ENCODE results near the gene VNN1. TPM values are rescaled to one million over a fixed set of nuclear protein-coding genes. Genes with fewer than 3 reads are reported as not detected.

VNN1 gene
- total and polyA plus RNA-seq, 2 donors = 0.33 to 2.2 TPM

DNA sequence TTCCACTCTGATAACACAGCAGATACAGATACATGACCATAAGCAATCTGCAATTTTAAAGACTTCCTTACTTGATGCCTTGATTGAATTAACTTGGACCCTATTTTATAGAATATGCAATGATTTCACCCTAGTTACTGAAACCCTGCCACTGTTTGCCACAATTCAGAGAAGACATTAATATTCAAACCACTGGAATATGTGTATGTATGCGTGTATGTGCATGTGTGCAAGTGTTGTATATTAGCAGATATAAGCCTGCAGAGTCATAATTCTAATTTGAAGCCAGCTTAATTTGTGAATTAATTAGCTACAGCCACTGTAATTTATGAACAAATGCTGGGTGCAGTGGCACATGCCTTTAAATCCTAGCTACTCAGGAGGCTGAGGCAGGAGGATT lies 34.6 kb upstream of the VNN1 start:
- WGBS = 97% methylated on average over 1 of the region's 1 CpG
- no peaks in the 10 kb centered on the region for H3K27me3 ChIP-seq (ENCODE audit: control insufficient read depth in 2 of 2, insufficient read depth in 1 of 2, low read length in 1 of 2)
- no peaks in the 10 kb centered on the region for H3K4me1 ChIP-seq (ENCODE audit: control insufficient read depth in 2 of 2, insufficient read depth in 2 of 2, low read length in 2 of 2)
- no peak for DNase-seq (ENCODE audit: low read depth in 6 of 9, low spot score in 9 of 9)
- H3K9me3 ChIP-seq (ENCODE audit: control insufficient read depth in 2 of 2, insufficient read depth in 1 of 2, low read length in 1 of 2) = no peaks in the 10 kb centered on the region
- H3K36me3 ChIP-seq (ENCODE audit: control insufficient read depth in 2 of 2, insufficient read depth in 2 of 2, low read length in 1 of 2) = no peaks in the 10 kb centered on the region
- H3K4me3 ChIP-seq (ENCODE audit: low read length in 2 of 2) = no peak overlapping the region
- H3K27ac ChIP-seq (ENCODE audit: low read depth in 1 of 2, low read length in 1 of 2) = no peak overlapping the region

DNA sequence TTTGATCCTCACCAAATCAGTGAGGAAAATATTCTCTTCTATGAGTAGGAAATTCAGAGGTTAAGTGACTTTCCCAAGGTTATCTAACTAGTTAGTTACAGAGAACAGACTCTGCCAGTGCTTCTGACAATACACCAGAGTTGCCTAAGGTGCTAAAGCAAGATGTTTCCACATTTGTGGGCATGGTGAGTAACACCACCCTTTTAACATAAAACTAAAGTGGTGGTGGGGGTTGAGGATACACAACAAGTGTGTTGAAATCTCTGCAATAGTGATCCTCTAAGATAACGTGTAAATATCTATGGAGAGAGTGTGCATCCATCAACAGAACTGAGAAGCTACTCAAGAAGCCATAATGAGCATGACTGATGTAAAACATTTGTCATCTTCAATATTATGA lies 32.2 kb upstream of the VNN1 start:
- no peaks in the 10 kb centered on the region for H3K9me3 ChIP-seq (ENCODE audit: control insufficient read depth in 2 of 2, insufficient read depth in 1 of 2, low read length in 1 of 2)
- H3K4me1 ChIP-seq (ENCODE audit: control insufficient read depth in 2 of 2, insufficient read depth in 2 of 2, low read length in 2 of 2) = no peaks in the 10 kb centered on the region
- 86% methylated on average over 1 of the region's 1 CpG for WGBS
- no peak overlapping the region for H3K27ac ChIP-seq (ENCODE audit: low read depth in 1 of 2, low read length in 1 of 2)
- no peaks in the 10 kb centered on the region for H3K27me3 ChIP-seq (ENCODE audit: control insufficient read depth in 2 of 2, insufficient read depth in 1 of 2, low read length in 1 of 2)
- no peaks in the 10 kb centered on the region for H3K36me3 ChIP-seq (ENCODE audit: control insufficient read depth in 2 of 2, insufficient read depth in 2 of 2, low read length in 1 of 2)
- DNase-seq (ENCODE audit: low read depth in 6 of 9, low spot score in 9 of 9) = no peak
- no peak overlapping the region for H3K4me3 ChIP-seq (ENCODE audit: low read length in 2 of 2)

DNA sequence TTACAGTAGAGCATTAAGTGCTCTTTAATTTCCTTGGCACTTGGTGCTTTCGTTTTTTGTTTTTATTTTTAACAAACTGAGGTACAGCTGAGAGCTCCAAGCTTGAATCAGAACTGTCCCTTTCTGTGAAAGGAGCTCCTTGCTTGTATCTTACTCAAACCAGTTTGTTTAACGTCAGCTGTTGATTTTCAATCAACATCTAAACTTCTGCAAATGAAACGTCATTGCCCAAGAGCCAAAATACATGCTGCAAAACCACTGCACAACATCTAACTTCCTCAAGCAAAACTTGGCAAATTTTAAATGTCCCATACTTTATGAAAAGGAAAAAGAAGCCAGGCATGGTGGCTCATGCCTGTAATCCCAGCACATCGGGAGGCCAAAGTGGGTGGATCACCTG lies 28.6 kb upstream of the VNN1 start:
- Histone ChIP-seq H3K4me1 (ENCODE audit: control insufficient read depth in 2 of 2, insufficient read depth in 2 of 2, low read length in 2 of 2) (no peaks in the 10 kb centered on the region), H3K36me3 (ENCODE audit: control insufficient read depth in 2 of 2, insufficient read depth in 2 of 2, low read length in 1 of 2) (no peaks in the 10 kb centered on the region), H3K27ac (ENCODE audit: low read depth in 1 of 2, low read length in 1 of 2) (no peak overlapping the region), H3K27me3 (ENCODE audit: control insufficient read depth in 2 of 2, insufficient read depth in 1 of 2, low read length in 1 of 2) (no peaks in the 10 kb centered on the region), H3K9me3 (ENCODE audit: control insufficient read depth in 2 of 2, insufficient read depth in 1 of 2, low read length in 1 of 2) (no peaks in the 10 kb centered on the region), H3K4me3 (ENCODE audit: low read length in 2 of 2) (no peak overlapping the region)
- DNase-seq (ENCODE audit: low read depth in 6 of 9, low spot score in 9 of 9) = no peak
- 64% methylated on average over 4 of the region's 4 CpGs for WGBS

DNA sequence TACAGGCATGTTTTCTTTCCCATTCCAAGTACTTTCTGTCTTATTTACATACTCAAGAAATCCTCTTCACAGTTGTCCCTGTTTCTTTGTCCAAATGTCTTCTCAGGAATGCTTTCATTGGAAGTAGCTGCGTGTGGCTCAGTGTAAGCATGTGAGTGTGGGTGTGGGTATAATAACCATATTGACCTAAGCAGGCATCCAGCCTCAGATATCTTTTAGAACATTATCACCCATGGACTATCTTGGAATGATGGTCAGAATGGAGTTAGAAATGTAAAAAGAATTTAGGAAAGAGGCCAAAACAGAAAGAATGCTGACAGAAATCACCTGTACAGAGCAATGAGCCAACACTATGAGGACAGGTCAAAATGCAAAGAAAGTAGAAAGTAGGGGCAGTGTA lies 27.4 kb upstream of the VNN1 start:
- DNase-seq (ENCODE audit: low read depth in 6 of 9, low spot score in 9 of 9) = no peak
- Histone ChIP-seq H3K27me3 (ENCODE audit: control insufficient read depth in 2 of 2, insufficient read depth in 1 of 2, low read length in 1 of 2) (no peaks in the 10 kb centered on the region), H3K4me1 (ENCODE audit: control insufficient read depth in 2 of 2, insufficient read depth in 2 of 2, low read length in 2 of 2) (no peaks in the 10 kb centered on the region), H3K36me3 (ENCODE audit: control insufficient read depth in 2 of 2, insufficient read depth in 2 of 2, low read length in 1 of 2) (no peaks in the 10 kb centered on the region), H3K4me3 (ENCODE audit: low read length in 2 of 2) (no peak overlapping the region), H3K9me3 (ENCODE audit: control insufficient read depth in 2 of 2, insufficient read depth in 1 of 2, low read length in 1 of 2) (no peaks in the 10 kb centered on the region), H3K27ac (ENCODE audit: low read depth in 1 of 2, low read length in 1 of 2) (no peak overlapping the region)
- WGBS = 93% methylated on average over 1 of the region's 1 CpG

DNA sequence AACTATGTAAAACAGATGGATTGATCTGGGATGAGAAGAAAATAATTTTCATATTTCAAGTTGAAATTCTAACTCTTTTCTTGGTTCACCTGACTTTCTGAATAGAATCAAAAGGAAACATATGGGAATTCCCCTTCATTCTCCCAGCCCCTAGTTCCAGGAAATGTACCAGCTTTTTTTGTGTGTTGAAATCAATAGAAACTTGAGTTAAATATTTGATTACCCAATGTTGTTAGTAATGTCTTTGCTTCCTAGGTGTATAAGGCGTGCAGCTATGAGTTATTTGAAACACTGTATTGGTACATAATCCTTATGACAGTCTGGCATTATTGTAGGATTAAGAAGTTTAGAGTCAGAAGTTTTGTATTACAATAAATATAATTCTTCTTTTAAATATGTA lies 22.4 kb upstream of the VNN1 start:
- no peaks in the 10 kb centered on the region for H3K4me1 ChIP-seq (ENCODE audit: control insufficient read depth in 2 of 2, insufficient read depth in 2 of 2, low read length in 2 of 2)
- DNase-seq (ENCODE audit: low read depth in 6 of 9, low spot score in 9 of 9) = no peak
- H3K27me3 ChIP-seq (ENCODE audit: control insufficient read depth in 2 of 2, insufficient read depth in 1 of 2, low read length in 1 of 2) = no peaks in the 10 kb centered on the region
- no peaks in the 10 kb centered on the region for H3K36me3 ChIP-seq (ENCODE audit: control insufficient read depth in 2 of 2, insufficient read depth in 2 of 2, low read length in 1 of 2)
- H3K27ac ChIP-seq (ENCODE audit: low read depth in 1 of 2, low read length in 1 of 2) = no peak overlapping the region
- no peaks in the 10 kb centered on the region for H3K9me3 ChIP-seq (ENCODE audit: control insufficient read depth in 2 of 2, insufficient read depth in 1 of 2, low read length in 1 of 2)
- H3K4me3 ChIP-seq (ENCODE audit: low read length in 2 of 2) = no peak overlapping the region
- WGBS = 88% methylated on average over 1 of the region's 1 CpG

DNA sequence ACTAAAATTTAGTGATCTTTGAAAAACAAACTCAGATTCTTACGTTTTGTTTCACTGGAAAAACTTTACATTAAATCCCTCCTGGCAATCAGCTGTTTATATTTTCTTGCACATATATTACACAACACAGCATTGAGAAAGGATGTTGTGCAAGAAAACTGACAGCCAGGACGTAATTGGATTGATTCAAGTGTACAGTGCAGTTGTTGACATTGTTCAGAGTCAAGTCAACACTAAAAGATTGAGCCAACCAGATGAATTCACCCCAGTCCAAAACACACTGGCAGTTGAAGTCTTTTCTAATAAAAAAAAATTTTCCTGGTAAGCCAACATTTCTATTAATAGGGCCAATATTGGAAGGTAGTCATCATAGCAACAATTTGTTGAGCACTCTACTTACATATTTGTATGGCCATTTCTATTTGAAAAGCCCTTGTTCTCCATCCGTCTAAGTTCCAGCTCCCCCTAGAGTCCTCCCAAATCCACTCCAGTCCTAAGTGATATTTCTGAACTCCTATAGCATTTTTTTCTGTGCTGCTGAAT lies 20.9 kb upstream of the VNN1 start:
- H3K27ac ChIP-seq (ENCODE audit: low read depth in 1 of 2, low read length in 1 of 2) = no peak overlapping the region
- no peak for DNase-seq (ENCODE audit: low read depth in 6 of 9, low spot score in 9 of 9)
- no peaks in the 10 kb centered on the region for H3K9me3 ChIP-seq (ENCODE audit: control insufficient read depth in 2 of 2, insufficient read depth in 1 of 2, low read length in 1 of 2)
- no peaks in the 10 kb centered on the region for H3K36me3 ChIP-seq (ENCODE audit: control insufficient read depth in 2 of 2, insufficient read depth in 2 of 2, low read length in 1 of 2)
- no peak overlapping the region for H3K4me3 ChIP-seq (ENCODE audit: low read length in 2 of 2)
- 70% methylated on average over 3 of the region's 3 CpGs for WGBS
- H3K4me1 ChIP-seq (ENCODE audit: control insufficient read depth in 2 of 2, insufficient read depth in 2 of 2, low read length in 2 of 2) = no peaks in the 10 kb centered on the region
- no peaks in the 10 kb centered on the region for H3K27me3 ChIP-seq (ENCODE audit: control insufficient read depth in 2 of 2, insufficient read depth in 1 of 2, low read length in 1 of 2)

DNA sequence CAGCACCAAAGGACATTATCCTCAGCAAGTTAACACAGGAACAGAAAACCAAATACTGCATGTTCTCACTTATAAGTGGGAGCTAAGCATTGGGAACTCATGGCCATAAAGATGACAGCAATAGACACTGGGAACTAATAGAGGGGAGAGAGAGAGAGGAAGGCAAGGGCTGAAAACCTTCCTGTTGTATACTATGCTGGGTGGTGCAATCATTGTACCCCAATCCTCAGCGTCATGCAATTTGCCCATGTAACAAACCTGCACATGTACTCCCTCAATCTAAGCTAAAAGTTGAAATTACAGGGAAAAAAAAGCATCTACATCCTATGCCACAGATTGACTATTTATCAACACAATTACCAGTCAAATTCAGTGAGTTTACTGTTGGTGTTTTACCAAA lies 20.0 kb upstream of the VNN1 start:
- no peaks in the 10 kb centered on the region for H3K4me1 ChIP-seq (ENCODE audit: control insufficient read depth in 2 of 2, insufficient read depth in 2 of 2, low read length in 2 of 2)
- no peaks in the 10 kb centered on the region for H3K36me3 ChIP-seq (ENCODE audit: control insufficient read depth in 2 of 2, insufficient read depth in 2 of 2, low read length in 1 of 2)
- no peaks in the 10 kb centered on the region for H3K27me3 ChIP-seq (ENCODE audit: control insufficient read depth in 2 of 2, insufficient read depth in 1 of 2, low read length in 1 of 2)
- 92% methylated on average over 1 of the region's 1 CpG for WGBS
- no peak for DNase-seq (ENCODE audit: low read depth in 6 of 9, low spot score in 9 of 9)
- no peak overlapping the region for H3K4me3 ChIP-seq (ENCODE audit: low read length in 2 of 2)
- H3K27ac ChIP-seq (ENCODE audit: low read depth in 1 of 2, low read length in 1 of 2) = no peak overlapping the region
- no peaks in the 10 kb centered on the region for H3K9me3 ChIP-seq (ENCODE audit: control insufficient read depth in 2 of 2, insufficient read depth in 1 of 2, low read length in 1 of 2)

DNA sequence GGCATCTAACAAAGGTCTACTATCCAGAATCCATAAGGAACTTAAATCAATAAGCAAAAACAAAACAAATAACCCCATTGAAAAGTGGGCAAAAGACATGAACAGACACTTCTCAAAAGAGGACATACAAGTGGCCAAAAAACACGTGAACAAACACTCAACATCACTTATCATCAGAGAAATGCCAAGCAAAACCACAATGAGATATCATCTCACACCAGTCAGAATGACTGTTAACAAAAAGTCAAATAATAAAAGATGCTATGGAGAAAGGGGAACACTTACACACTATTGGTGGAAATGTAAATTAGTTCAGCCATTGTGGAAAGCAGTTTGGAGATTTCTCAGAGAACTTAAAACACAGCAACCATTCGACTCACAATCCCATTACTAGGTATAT lies 19.4 kb upstream of the VNN1 start:
- Histone ChIP-seq H3K4me3 (ENCODE audit: low read length in 2 of 2) (no peak overlapping the region), H3K4me1 (ENCODE audit: control insufficient read depth in 2 of 2, insufficient read depth in 2 of 2, low read length in 2 of 2) (no peaks in the 10 kb centered on the region), H3K27ac (ENCODE audit: low read depth in 1 of 2, low read length in 1 of 2) (no peak overlapping the region), H3K27me3 (ENCODE audit: control insufficient read depth in 2 of 2, insufficient read depth in 1 of 2, low read length in 1 of 2) (no peaks in the 10 kb centered on the region), H3K9me3 (ENCODE audit: control insufficient read depth in 2 of 2, insufficient read depth in 1 of 2, low read length in 1 of 2) (no peaks in the 10 kb centered on the region), H3K36me3 (ENCODE audit: control insufficient read depth in 2 of 2, insufficient read depth in 2 of 2, low read length in 1 of 2) (no peaks in the 10 kb centered on the region)
- DNase-seq (ENCODE audit: low read depth in 6 of 9, low spot score in 9 of 9) = no peak
- 62% methylated on average over 2 of the region's 2 CpGs for WGBS

DNA sequence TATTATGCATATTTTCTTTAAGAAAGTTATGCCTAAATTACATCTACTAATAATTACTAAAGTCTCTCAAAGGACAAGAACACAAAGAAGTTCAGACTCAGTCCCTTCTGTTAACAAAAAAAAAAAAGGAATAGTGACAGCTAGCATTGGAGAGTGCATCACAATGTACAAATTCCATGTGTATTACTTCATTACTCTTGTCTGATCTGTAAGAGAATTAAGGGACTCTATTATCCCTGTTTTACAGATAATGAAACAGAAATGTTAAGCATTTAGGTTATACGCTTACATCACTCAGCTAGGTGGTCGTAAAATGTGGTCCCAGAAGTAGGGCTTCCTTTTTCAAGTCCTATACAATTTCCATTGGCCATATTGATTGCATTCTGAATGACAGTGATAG lies 17.2 kb upstream of the VNN1 start:
- H3K36me3 ChIP-seq (ENCODE audit: control insufficient read depth in 2 of 2, insufficient read depth in 2 of 2, low read length in 1 of 2) = no peaks in the 10 kb centered on the region
- H3K4me1 ChIP-seq (ENCODE audit: control insufficient read depth in 2 of 2, insufficient read depth in 2 of 2, low read length in 2 of 2) = no peaks in the 10 kb centered on the region
- H3K27ac ChIP-seq (ENCODE audit: low read depth in 1 of 2, low read length in 1 of 2) = no peak overlapping the region
- no peaks in the 10 kb centered on the region for H3K27me3 ChIP-seq (ENCODE audit: control insufficient read depth in 2 of 2, insufficient read depth in 1 of 2, low read length in 1 of 2)
- H3K4me3 ChIP-seq (ENCODE audit: low read length in 2 of 2) = no peak overlapping the region
- no peaks in the 10 kb centered on the region for H3K9me3 ChIP-seq (ENCODE audit: control insufficient read depth in 2 of 2, insufficient read depth in 1 of 2, low read length in 1 of 2)
- 93% methylated on average over 2 of the region's 2 CpGs for WGBS
- DNase-seq (ENCODE audit: low read depth in 6 of 9, low spot score in 9 of 9) = no peak

DNA sequence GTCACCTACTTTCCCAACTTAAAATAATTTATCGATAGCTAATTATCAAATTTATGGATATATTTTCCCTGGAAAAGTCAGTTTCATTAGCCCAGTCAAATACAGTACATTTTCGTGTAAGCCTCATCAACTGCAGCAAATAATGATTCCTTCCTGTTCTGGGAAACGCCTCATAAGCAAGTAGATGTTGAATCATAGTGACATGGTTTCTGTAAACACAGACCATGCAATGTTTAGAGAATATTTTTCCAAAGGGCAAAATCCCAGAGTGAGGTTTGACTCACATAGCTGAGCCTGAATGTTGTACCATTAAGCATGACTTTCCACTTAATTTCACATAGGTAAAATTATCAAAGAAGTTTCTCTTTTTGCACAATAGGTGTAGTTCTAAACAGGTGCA lies 16.7 kb upstream of the VNN1 start:
- Histone ChIP-seq H3K27ac (ENCODE audit: low read depth in 1 of 2, low read length in 1 of 2) (no peak overlapping the region), H3K4me1 (ENCODE audit: control insufficient read depth in 2 of 2, insufficient read depth in 2 of 2, low read length in 2 of 2) (no peaks in the 10 kb centered on the region), H3K9me3 (ENCODE audit: control insufficient read depth in 2 of 2, insufficient read depth in 1 of 2, low read length in 1 of 2) (no peaks in the 10 kb centered on the region), H3K36me3 (ENCODE audit: control insufficient read depth in 2 of 2, insufficient read depth in 2 of 2, low read length in 1 of 2) (no peaks in the 10 kb centered on the region), H3K27me3 (ENCODE audit: control insufficient read depth in 2 of 2, insufficient read depth in 1 of 2, low read length in 1 of 2) (no peaks in the 10 kb centered on the region), H3K4me3 (ENCODE audit: low read length in 2 of 2) (no peak overlapping the region)
- no peak for DNase-seq (ENCODE audit: low read depth in 6 of 9, low spot score in 9 of 9)
- WGBS = 86% methylated on average over 3 of the region's 3 CpGs

Data from thymus (tissue), 11 donors.